Left renal cortex interstitium (tissue), 4 donors: ENCODE results near the gene KCNK18. TPM values are rescaled to one million over a fixed set of nuclear protein-coding genes. Genes with fewer than 3 reads are reported as not detected.
"Not testable (repeated sequence)": the region's sequence is repeated elsewhere in the genome, so short reads cannot be mapped to it uniquely, and the experiment has no call there.

Experiments
- DNase-seq, 4 donors: peaks; one replicate each; pipeline ENCODE4 v3.0.0-alpha.2; 2013; ENCODE audit warnings: low read depth in 4 of 4, low spot score in 2 of 4, missing footprints in 1 of 4
- polyA plus RNA-seq, 4 donors: library from polyadenylated mRNA; unstranded; fragments of 120-200 nt; gene quantifications; one replicate each; pipeline ENCODE4 v1.2.1, GENCODE V29; 2013; ENCODE audit not compliant: insufficient read length in 4 of 4

The KCNK18 gene
- polyA plus RNA-seq, 4 donors, result not detected

- no peak for DNase-seq
These were observed 20.0 kb downstream of the KCNK18 start for GRCh38 chr10:117217196-117217761.

DNA sequence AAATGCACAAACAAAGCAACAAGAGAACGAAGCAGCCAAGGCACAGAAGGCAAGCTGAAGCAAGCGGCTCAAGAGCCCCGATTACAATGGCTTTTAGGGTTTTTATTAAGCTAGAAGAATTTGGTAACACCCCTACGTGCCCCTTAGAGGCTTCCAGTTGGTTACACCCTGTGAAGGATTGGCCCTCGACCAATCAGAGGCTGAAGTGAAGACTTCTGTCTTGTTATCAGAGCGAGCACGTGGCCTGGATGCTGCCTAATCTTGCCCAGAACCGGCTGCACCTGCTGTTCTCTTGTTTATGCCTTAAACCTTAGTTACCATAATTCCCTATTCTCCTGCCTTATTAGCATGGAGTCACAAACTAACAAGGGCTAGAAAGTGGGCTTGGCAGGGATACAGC lies 21.4 kb downstream of the KCNK18 start:
- no peak for DNase-seq

DNA sequence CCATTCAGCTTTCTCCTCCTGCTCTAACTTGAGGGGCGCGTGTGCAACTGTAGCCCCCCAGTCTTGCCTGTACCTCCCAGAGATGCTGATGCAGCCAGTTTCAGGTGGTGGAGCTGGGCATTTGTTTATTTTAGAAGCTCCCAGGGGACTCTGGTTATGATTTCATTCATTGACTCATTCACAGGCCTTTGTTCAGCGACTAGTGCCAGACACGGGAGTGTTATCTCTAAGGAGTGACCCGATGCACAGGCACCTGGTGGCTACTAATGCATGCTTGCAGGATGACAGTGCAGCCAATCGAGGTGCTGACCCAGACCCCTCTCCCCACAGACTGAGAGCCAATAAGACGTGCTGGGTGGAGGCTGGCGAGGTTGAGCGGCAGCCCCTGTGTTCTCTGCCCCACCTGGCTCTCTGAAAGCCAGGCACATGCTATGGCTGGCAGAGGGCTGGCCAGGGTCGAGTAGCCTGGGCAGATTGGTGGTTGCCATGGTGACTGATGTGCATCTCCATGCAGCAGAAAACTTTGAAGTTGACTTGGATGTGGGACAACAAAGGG lies 23.9 kb downstream of the KCNK18 start:
- no peak for DNase-seq

DNA sequence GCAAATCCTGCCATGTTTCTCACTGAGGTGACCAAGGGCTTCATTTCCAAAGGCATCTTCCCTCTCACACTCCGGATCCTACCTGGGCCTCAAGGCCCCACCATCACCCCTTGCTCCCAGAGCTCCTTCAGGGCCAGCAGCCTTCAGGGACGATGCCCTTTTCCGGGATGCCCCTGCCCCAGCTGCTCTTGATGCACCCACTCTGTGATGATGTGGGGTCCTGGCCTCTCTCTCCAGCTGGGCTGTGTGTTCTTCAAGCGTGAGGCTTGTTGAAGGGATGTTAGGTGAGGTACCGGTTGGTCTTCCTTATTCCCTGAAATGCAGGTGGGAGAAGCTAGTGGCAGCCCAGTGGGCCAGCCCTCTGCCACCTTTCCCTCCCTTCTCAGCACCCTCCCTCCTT lies 25.3 kb downstream of the KCNK18 start:
- DNase-seq, result no peak

- no peak for DNase-seq
These were observed 25.8 kb downstream of the KCNK18 start for GRCh38 chr10:117222976-117223692.

- no peak for DNase-seq
These were observed 26.6 kb downstream of the KCNK18 start for GRCh38 chr10:117223693-117224430.

- DNase-seq, result no peak
These were observed 27.6 kb downstream of the KCNK18 start for GRCh38 chr10:117224881-117225280.

GRCh38 chr10:117226813-117227451 lies 29.6 kb downstream of the KCNK18 start:
- no peak for DNase-seq

DNA sequence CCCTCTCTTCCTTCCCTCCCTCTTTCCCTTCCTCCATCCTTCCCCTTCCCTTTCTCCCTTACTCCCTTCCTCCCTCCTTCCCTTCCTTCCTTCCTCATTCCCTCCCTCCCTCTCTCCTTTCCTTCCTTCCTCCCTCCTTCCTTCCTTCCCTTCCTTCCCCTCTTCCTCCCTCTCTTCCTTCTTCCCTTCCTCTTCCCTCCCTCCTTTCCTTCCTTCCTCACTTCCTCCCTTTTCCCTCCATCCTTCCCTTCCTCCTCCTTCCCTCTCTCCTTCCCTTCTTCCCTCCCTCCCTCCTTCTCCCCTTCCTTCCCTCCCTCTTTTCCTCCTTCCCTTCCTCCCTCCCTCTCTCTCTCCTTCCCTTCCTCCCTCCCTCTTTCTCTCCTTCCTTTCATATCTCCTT lies 30.9 kb downstream of the KCNK18 start:
- no peak for DNase-seq

- DNase-seq, result not testable (repeated sequence)
These were observed 32.8 kb downstream of the KCNK18 start for GRCh38 chr10:117230107-117230506.

- no peak for DNase-seq
These were observed 40.2 kb downstream of the KCNK18 start for GRCh38 chr10:117237401-117237991.

DNA sequence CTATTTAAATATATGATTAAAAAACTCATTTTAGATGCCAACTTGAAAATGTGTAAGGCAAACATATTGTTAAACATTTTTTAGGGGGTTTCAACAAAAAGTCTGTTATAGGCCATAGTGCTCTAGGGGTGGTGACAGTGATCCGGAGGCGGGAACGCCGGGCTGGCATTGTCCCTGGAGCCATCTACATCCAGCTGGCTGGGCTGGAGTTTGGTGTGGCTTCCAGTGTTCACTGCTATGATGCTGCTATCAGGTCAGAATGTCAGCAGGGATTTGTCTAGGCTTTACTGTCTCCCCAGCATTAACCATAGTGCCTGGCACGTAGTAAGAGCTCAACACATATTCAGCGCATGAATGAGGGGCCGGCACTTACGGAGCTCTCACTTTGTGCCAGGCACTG lies 41.8 kb downstream of the KCNK18 start:
- no peak for DNase-seq

- no peak for DNase-seq
These were observed 42.7 kb downstream of the KCNK18 start for GRCh38 chr10:117239721-117240620.

- DNase-seq, result no peak
These were observed 43.6 kb downstream of the KCNK18 start, which contains the start of gene SLC18A2 for GRCh38 chr10:117240621-117241529. SLC18A2 (plus strand) TSS chr10:117241114; CDS start chr10:117241694, 580 bp downstream.

DNA sequence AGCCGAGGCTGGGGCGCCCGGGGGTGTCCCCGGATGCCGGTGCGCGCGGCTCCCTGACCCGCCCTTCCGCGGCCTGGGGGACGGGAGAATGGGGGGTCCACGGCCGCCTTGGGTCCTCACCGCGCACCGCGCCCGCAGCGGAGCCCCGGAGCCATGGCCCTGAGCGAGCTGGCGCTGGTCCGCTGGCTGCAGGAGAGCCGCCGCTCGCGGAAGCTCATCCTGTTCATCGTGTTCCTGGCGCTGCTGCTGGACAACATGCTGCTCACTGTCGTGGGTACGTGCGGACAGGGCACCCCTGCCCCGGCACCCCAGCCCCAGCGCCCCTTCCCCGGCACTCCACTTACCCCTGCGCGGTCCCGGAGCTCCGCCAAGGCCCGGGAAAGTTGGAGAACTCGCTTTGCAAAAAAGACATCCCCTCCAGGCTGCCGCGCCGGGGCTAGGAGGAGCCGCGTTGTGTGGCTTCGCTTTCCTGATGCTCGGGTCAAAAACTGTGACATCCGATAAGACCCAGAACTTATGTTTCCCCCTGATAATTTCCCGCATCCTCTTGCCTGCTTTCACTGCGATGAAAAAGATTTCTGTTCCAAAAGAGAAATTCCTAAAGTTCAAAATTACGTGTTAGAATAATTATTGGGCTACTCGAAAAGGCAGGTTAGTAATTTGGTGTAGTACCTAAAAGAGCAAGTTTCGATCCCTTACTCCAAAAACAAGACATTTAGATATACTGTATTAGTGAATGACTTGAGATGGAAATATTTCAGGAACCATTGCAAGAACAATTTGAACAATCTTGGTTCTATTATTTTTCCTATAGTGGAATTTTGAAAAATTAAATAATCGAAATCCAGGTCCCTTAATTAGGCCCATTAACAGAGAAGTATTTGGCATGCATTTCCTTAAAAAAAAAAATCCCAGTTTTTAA lies 44.5 kb downstream of the KCNK18 start:
- no peak for DNase-seq

DNA sequence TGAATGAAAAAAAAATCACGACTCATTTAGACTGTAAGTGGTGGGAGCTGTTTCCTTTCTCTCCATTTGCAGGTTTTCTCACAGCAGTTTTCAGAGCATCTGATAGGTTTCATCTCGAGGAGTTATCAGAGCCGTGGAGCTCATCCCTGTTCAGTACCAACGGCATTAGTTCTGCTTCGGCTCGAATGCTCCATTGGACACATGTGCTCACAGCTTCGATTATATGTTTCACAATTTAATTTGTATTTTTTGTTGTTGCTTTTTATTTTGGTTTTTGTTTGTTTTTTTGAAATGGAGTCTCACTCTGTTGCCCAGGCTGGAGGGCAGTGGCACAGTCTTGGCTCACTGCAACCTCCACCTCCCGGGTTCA lies 45.2 kb downstream of the KCNK18 start:
- DNase-seq, result no peak

GRCh38 chr10:117246997-117247671 lies 49.8 kb downstream of the KCNK18 start:
- DNase-seq, result no peak
